ENCODE measurements around the gene RADX.

GRCh38 chrX:106611679-106612392, at the start of gene RADX:
- TF ChIP-seq CTCF (IDR thresholded peaks at IDR 0.05) (no peak), POLR2A (IDR thresholded peaks at IDR 0.05) (peak; percentile 37), EP300 (IDR thresholded peaks at IDR 0.05; ENCODE audit: low read depth) (no peak), POLR2AphosphoS5 (IDR thresholded peaks at IDR 0.05) (peak in 2 of 3 donors; percentile 48 to 49)
